HPDE6-E6E7 (cell line): ENCODE results near the gene RNF212.

ENCODE experiments used
- DNase-seq: peaks from one replicate; pipeline ENCODE4 v3.0.0; 2011; ENCODE audit warnings: missing footprints; ENCODE audit errors: extremely low spot score

The RNF212 gene

GRCh38 chr4:1090465-1091440 lies 22.6 kb downstream of the RNF212 start:
- no peak for DNase-seq

GRCh38 chr4:1090036-1090435 lies 23.3 kb downstream of the RNF212 start:
- DNase-seq, result no peak

- no peak for DNase-seq
These were observed 26.0 kb downstream of the RNF212 start for GRCh38 chr4:1087371-1087770.

GRCh38 chr4:1086011-1086410 lies 27.4 kb downstream of the RNF212 start:
- DNase-seq, result no peak

- no peak for DNase-seq
These were observed 28.0 kb downstream of the RNF212 start for GRCh38 chr4:1085404-1085799.

GRCh38 chr4:1084796-1085403 lies 28.5 kb downstream of the RNF212 start:
- no peak for DNase-seq

- no peak for DNase-seq
These were observed 29.0 kb downstream of the RNF212 start for GRCh38 chr4:1084394-1084793.

- DNase-seq, result peak; percentile 98
These were observed 30.9 kb downstream of the RNF212 start for GRCh38 chr4:1082215-1083182.

GRCh38 chr4:1081689-1082040 lies 31.7 kb downstream of the RNF212 start:
- no peak for DNase-seq

GRCh38 chr4:1080961-1081688 lies 32.2 kb downstream of the RNF212 start:
- DNase-seq, result peak; percentile 49

- no peak for DNase-seq
These were observed 32.9 kb downstream of the RNF212 start for GRCh38 chr4:1080432-1080831.

- DNase-seq, result no peak
These were observed 33.6 kb downstream of the RNF212 start for GRCh38 chr4:1079711-1080265.

- no peak for DNase-seq
These were observed 34.9 kb downstream of the RNF212 start for GRCh38 chr4:1078490-1078889.

GRCh38 chr4:1077711-1078477 lies 35.5 kb downstream of the RNF212 start:
- no peak for DNase-seq

GRCh38 chr4:1075809-1076699 lies 37.3 kb downstream of the RNF212 start:
- no peak for DNase-seq

- DNase-seq, result no peak
These were observed 38.1 kb downstream of the RNF212 start for GRCh38 chr4:1075225-1075624.

GRCh38 chr4:1074077-1074476 lies 39.3 kb downstream of the RNF212 start:
- DNase-seq, result no peak

- peak; percentile 50 for DNase-seq
These were observed 40.4 kb downstream of the RNF212 start for GRCh38 chr4:1072830-1073446.

- DNase-seq, result no peak
These were observed 44.0 kb downstream of the RNF212 start for GRCh38 chr4:1069394-1069793.
